ENCODE data around the gene PLEK2. TPM values are rescaled to one million over a fixed set of nuclear protein-coding genes. Genes with fewer than 3 reads are reported as not detected.

PLEK2 gene
- total RNA-seq, 2 experiments from 2014 or later: 0.85 to 0.97 TPM

DNA sequence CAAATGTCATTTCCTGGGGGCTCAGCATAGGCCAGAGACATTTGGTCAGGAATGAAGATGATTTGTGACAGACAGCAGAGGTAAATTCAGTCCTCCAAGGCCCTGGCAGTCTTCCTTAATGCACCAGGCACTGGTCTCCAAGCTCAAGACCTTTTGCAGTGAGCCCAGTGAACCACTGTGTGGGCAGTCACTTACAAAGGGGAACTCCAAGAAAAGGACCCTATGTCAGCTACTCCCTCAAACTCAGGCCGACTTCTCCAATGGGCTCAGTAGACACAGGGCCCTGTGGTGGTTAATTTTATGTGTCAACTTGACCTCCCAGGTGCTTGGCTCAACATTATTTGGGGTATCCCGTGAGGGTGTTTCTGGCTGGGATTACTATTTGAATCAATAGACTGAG, 29.3 kb upstream of the PLEK2 start:
- Mint-ChIP-seq H3K4me3 (no peak overlapping the region), H3K36me3 (no peaks in the 10 kb centered on the region), H3K4me1 (no peaks in the 10 kb centered on the region), H3K27me3 (peaks cover 37% of the 10 kb centered on the region), H3K27ac (no peak overlapping the region), H3K9me3 (no peaks in the 10 kb centered on the region)
- POLR2A ChIA-PET: no interaction called here
- DNase-seq: no peak
- ATAC-seq (ENCODE audit: low read depth): no peak

DNA sequence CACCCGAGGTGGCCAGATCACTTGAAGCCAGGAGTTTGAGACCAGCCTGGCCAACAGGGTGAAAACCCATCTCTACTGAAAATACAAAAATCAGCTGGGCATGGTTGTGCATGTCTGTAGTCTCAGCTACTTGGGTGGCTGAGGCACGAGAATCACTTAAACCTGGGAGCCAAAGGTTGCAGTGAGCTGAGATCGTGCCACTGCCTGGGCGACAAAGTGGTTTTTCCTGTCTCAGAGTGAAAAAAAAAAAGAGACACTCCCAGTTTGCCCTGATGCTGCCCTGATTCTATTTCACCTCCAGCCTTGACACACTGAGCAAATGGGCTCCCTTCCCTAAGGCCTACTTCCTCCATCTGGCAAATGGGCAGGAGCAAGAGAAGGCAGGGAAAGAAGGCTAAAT, 28.5 kb upstream of the PLEK2 start:
- POLR2A ChIA-PET: no interaction called here
- Mint-ChIP-seq H3K36me3 (no peaks in the 10 kb centered on the region), H3K27ac (no peak overlapping the region), H3K9me3 (no peaks in the 10 kb centered on the region), H3K4me1 (no peaks in the 10 kb centered on the region), H3K27me3 (peaks cover 32% of the 10 kb centered on the region), H3K4me3 (no peak overlapping the region)
- DNase-seq (no peak), ATAC-seq (ENCODE audit: low read depth) (no peak)

DNA sequence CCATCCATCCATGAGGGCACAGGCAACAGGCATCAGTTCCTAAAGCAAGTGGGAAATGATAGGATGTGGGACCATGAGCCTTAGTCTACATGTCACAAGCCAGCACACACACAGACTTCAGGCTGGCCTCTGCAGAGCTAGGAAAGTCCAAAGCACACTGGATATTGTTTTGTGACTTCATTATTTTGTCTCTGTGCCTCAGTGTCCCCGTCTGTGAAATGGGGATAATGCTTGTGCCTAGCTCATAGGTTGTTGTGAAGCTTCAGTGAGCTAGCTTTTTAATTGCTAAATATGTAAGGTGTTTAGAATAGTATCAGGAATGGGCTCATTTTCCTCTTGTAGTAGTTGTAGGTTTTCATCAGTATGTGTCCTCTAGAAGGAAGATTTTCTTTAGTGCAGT, 27.0 kb upstream of the PLEK2 start:
- ATAC-seq (ENCODE audit: low read depth): no peak
- POLR2A ChIA-PET: no interaction called here
- Mint-ChIP-seq H3K27ac (no peak overlapping the region), H3K9me3 (no peaks in the 10 kb centered on the region), H3K4me3 (no peak overlapping the region), H3K27me3 (peaks cover 33% of the 10 kb centered on the region), H3K4me1 (no peaks in the 10 kb centered on the region), H3K36me3 (no peaks in the 10 kb centered on the region)
- DNase-seq: no peak

DNA sequence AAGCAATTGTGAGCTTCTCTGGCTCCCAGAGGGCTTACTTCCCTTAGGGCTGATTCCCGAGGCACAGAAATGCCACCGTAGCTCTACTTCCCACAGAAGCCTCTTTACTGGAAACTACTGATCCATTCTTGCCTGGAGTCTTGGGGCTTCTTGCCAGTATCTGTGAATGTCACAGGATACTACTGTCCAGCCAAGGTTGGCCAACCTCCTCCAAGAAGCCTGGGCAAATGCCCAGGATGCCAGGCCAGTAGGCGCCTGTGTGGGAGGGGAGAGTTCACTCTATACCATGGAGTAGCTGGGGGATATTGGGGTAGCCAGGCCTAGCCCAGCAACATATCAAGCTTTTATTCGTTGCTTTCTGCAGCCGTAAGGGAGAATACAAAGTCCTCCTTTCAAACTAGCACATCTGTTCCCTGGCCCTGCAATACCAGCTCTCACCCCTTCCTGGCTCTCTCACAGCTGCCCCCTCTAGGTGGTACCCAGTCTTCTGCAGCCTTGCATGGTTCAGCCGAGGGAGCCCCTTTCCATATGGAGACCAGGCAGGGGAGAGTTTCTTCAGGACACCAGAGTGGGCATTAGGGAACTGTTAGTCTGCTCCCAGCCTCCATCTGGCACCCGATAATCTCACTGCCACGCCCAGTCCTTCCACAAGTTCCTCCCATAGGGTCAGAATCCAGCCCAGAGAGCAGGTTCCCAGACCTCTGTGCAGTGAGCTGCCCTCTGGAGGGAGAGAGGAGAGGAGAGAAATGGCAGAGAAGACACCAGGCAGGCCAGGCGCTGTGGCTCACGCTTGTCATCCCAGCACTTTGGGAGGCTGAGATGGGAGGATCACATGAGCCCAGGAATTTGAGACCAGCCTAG, 24.3 kb upstream of the PLEK2 start:
- Mint-ChIP-seq H3K4me3 (no peak overlapping the region), H3K27ac (no peak overlapping the region), H3K4me1 (no peaks in the 10 kb centered on the region), H3K9me3 (no peaks in the 10 kb centered on the region), H3K27me3 (peaks cover 23% of the 10 kb centered on the region), H3K36me3 (no peaks in the 10 kb centered on the region)
- POLR2A ChIA-PET: interaction anchor here (0.7 kb wide), 1 partner anchor 127 kb away, joined by 3 read pairs; no protein-coding TSS in a partner anchor
- DNase-seq: no peak
- ATAC-seq (ENCODE audit: low read depth): no peak

DNA sequence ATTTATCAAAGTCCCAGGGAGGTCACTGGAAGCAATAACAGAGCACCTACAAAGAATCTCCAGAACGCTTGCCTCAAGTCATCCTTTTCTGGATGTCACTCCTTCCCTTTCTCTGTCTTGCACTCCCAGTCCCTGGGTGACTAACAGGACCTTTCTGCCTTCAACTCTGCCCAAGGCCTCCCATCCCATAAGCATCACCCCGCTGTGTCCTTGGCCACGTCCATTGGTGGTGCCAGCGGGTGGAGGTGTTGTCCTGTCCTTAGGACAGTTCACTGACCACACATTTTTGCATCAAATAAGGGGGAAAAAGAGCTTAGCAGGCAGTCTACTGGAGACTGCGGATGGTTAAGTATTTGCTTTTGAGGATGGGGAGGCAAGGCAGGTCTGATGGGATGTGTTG, 23.6 kb upstream of the PLEK2 start:
- no peaks in the 10 kb centered on the region for H3K36me3 Mint-ChIP-seq
- H3K27me3 Mint-ChIP-seq: peaks cover 23% of the 10 kb centered on the region
- H3K4me1 Mint-ChIP-seq: no peaks in the 10 kb centered on the region
- H3K4me3 Mint-ChIP-seq: no peak overlapping the region
- ATAC-seq (ENCODE audit: low read depth) (no peak), DNase-seq (no peak)
- POLR2A ChIA-PET: no interaction called here
- no peak overlapping the region for H3K27ac Mint-ChIP-seq
- no peaks in the 10 kb centered on the region for H3K9me3 Mint-ChIP-seq

DNA sequence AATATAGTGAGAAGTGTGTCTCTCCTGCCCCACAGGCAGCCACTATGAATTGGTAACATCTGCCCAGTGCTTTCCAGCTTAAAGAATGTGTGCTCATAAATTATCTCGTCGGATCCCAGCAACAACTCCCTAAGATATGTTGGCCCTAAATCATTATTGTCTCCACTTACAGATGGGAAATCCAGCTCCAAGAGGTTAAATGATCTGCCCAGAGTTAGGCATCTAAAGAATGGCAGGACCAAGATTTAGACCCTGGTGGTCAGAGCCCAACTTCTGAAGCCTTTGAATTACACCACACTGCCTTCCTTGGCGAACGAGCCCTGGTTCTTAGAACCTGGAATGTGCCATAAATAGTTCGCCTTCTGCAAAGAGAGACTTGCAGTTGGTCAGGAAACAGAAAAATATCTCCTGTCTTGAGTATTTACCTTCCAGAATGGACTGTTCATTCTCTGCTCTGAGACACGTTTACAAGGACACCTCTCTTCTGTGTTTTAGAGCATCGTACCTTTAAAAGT, 20.1 kb upstream of the PLEK2 start:
- POLR2A ChIA-PET: no interaction called here
- H3K4me1 Mint-ChIP-seq: peaks cover 1% of the 10 kb centered on the region
- no peaks in the 10 kb centered on the region for H3K36me3 Mint-ChIP-seq
- ATAC-seq (ENCODE audit: low read depth): no peak
- no peak for DNase-seq
- peaks cover 15% of the 10 kb centered on the region for H3K27me3 Mint-ChIP-seq
- no peaks in the 10 kb centered on the region for H3K9me3 Mint-ChIP-seq
- H3K4me3 Mint-ChIP-seq: no peak overlapping the region
- no peak overlapping the region for H3K27ac Mint-ChIP-seq

DNA sequence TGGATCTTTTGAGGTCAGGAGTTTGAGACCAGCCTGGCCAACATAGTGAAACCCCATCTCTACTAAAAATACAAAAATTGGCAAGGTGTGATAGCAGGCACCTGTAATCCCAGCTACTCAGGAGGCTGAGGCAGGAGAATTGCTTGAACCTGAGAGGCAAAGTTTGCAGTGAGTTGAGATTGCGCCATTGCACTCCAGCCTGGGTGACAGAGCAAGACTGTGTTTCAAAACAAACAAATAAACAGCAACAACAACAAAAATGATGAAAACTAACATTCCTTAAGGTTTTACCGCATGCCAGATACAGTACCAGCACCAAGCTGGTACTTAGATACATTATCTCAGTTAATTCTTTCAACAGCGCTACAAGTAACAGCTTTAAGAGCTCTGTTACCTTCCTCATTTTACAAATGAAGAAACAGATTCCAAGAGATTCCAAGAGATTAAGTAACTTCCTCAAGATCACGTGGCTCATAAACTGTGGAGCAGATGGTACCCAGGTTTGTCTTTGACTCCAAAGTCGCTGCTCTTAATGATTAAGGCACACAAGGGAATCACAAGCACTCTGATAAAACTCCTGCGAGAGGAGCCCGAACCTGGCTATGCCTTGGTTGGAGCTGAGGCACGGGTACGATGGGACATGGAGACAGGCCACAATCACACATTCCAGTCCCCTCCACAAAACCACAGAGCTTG, 17.7 kb upstream of the PLEK2 start:
- peaks cover 28% of the 10 kb centered on the region for H3K27me3 Mint-ChIP-seq

DNA sequence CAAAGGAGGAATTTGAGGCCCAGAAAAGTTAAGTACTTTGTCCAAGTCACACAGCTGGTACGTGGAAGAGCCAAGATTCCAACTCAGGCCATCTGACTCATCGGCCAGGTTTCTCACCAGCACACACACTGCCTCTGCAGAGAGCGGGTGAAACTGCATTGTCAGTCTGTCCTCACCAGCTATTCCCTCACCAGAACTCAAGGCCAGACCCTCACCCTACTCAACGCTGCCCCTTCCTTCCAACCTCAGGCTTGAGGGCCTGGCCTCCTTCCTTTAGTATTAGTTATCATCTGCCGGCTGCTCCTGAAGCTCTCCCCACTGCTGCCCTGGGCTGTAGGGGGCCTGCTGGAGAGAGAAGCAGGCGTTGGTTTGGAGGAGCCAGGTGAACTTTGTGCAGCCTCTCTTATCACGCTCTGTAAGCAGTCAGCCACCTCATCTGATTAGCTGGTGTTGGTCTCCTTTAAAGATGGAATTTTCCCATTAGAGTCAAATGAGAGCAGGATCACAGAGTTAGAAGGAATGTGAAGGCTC, 16.6 kb upstream of the PLEK2 start:
- peaks cover 7% of the 10 kb centered on the region for H3K4me1 Mint-ChIP-seq
- no peaks in the 10 kb centered on the region for H3K9me3 Mint-ChIP-seq
- H3K27ac Mint-ChIP-seq: no peak overlapping the region
- ATAC-seq (ENCODE audit: low read depth): no peak
- DNase-seq: no peak
- H3K27me3 Mint-ChIP-seq: peaks cover 29% of the 10 kb centered on the region
- H3K4me3 Mint-ChIP-seq: no peak overlapping the region
- no peaks in the 10 kb centered on the region for H3K36me3 Mint-ChIP-seq
- POLR2A ChIA-PET: interaction anchor here (0.7 to 1.6 kb wide), 2 partner anchors 87 to 171 kb away, joined by 3 to 5 read pairs; partner anchors contain the start of gene PIGH

More for the DNA sequence above, 17.7 kb upstream of the PLEK2 start:
- ATAC-seq (ENCODE audit: low read depth): no peak
- Mint-ChIP-seq H3K4me1 (peaks cover 5% of the 10 kb centered on the region), H3K4me3 (no peak overlapping the region), H3K36me3 (no peaks in the 10 kb centered on the region), H3K27ac (no peak overlapping the region), H3K9me3 (no peaks in the 10 kb centered on the region)
- no peak for DNase-seq
- POLR2A ChIA-PET: no interaction called here

DNA sequence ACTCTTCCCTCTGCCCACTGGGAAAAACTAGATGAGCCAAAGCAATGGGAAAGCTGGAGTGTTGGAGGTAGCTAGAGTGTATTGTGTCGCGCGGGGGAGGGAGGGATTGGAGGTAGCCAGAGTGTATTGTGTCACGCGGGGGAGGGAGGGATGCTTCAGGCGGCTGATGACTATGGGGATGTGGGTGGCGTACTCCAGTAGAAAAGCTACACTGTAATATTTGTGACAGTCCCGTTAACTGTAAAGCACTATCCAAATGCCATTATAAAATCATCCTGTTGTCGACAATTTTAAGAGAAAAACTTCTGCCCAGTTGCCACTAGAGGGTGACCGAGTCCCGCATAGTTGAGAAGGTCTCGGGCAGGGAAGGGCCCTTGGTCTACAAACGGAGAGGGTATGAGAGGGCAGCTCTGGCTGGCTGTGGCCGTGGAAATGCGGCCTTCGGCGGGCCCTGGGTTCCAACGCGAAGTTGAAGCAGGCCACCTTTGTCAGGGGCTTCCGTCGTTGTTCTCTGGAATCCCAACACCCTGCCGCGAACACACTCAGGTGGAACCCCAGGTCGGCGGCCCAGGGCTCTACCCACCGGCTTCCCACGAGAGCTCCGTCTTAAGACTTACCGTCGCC, 15.1 kb upstream of the PLEK2 start:
- POLR2A ChIA-PET: interaction anchor here (0.6 to 1.6 kb wide), 4 partner anchors 19 to 173 kb away, joined by 3 to 7 read pairs (median 4); partner anchors contain the start of genes PIGH and TMEM229B
- Mint-ChIP-seq H3K27ac (no peak overlapping the region), H3K9me3 (no peaks in the 10 kb centered on the region), H3K36me3 (no peaks in the 10 kb centered on the region), H3K4me3 (no peak overlapping the region), H3K27me3 (peaks cover 29% of the 10 kb centered on the region), H3K4me1 (peaks cover 11% of the 10 kb centered on the region)
- DNase-seq: peak; percentile 75
- peak; percentile 82 for ATAC-seq (ENCODE audit: low read depth)

DNA sequence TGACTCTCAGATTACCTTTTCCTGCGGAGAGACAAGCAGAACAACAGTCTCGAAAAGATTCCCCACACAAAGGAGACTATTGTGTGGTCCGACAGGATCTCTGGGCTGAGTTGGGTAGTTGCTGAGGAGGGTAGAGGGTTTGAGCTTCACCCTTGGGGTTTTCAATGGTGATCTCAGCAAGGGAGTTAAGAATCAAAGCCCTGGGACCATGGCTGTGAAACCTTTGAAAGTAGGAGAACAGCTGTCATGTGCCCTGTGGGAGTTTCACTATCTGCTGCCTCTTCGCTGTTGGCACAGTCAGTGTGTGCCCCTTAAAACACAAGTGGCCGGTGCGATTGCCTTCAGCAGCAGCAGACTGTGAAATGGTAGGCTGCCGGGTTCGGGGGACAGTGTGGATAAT, 14.2 kb upstream of the PLEK2 start:
- no peak for ATAC-seq (ENCODE audit: low read depth)
- H3K4me3 Mint-ChIP-seq: no peak overlapping the region
- POLR2A ChIA-PET: interaction anchor here (0.6 to 0.9 kb wide), 3 partner anchors 19 to 62 kb away, joined by 3 to 7 read pairs (median 3); partner anchors contain the start of gene TMEM229B

DNA sequence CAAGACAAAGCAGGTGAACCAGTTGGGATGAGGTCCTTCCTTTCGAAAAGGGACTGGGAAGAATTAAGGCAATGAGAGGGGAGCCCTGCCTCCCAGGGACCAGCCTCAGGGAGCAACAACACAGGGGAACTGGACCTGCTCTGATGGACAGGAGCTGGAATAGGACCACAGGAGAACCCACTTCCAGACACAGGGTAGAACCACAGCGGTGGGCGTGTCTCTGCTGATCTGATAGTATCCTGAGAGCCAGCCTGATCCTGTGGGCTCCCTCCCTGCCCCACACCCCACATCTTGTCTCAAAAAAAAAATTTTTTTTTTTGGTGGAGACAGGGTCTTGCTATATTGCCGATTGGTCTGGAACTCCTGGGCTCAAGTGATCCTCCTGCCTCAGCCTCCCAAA, 13.6 kb upstream of the PLEK2 start:
- DNase-seq (no peak), ATAC-seq (ENCODE audit: low read depth) (no peak)
- H3K4me3 Mint-ChIP-seq: no peak overlapping the region
- H3K27ac Mint-ChIP-seq: no peak overlapping the region
- peaks cover 11% of the 10 kb centered on the region for H3K4me1 Mint-ChIP-seq
- H3K27me3 Mint-ChIP-seq: peaks cover 33% of the 10 kb centered on the region
- no peaks in the 10 kb centered on the region for H3K36me3 Mint-ChIP-seq
- POLR2A ChIA-PET: interaction anchor here (0.6 kb wide), 1 partner anchor 43 kb away, joined by 3 read pairs; no protein-coding TSS in a partner anchor
- no peaks in the 10 kb centered on the region for H3K9me3 Mint-ChIP-seq

More for the DNA sequence above, 14.2 kb upstream of the PLEK2 start:
- no peaks in the 10 kb centered on the region for H3K9me3 Mint-ChIP-seq
- H3K4me1 Mint-ChIP-seq: peaks cover 11% of the 10 kb centered on the region
- no peak for DNase-seq
- H3K36me3 Mint-ChIP-seq: no peaks in the 10 kb centered on the region
- peaks cover 29% of the 10 kb centered on the region for H3K27me3 Mint-ChIP-seq
- no peak overlapping the region for H3K27ac Mint-ChIP-seq

DNA sequence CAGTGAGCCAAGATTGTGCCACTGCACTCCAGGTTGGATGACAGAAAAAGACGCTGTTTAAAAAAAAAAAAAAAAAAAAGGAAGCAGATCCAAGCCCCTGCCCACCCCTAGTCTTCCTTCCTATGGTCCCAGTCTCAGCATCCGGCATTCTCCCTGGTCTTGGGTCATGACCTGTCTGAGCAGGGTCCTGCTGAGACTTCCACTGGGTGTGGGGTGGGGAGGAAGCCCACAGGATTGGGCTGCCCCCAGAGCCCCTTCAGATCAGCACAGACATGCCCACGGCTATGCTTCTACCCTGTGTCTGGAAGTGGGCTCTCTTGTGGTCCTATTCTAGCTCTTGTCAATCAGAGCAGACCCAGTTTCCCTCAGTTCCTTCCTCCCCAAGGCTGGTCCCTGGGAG, 12.6 kb upstream of the PLEK2 start:
- Mint-ChIP-seq H3K9me3 (no peaks in the 10 kb centered on the region), H3K36me3 (no peaks in the 10 kb centered on the region), H3K27me3 (peaks cover 34% of the 10 kb centered on the region), H3K27ac (no peak overlapping the region), H3K4me1 (peaks cover 11% of the 10 kb centered on the region), H3K4me3 (no peak overlapping the region)
- ATAC-seq (ENCODE audit: low read depth) (no peak), DNase-seq (no peak)
- POLR2A ChIA-PET: no interaction called here

DNA sequence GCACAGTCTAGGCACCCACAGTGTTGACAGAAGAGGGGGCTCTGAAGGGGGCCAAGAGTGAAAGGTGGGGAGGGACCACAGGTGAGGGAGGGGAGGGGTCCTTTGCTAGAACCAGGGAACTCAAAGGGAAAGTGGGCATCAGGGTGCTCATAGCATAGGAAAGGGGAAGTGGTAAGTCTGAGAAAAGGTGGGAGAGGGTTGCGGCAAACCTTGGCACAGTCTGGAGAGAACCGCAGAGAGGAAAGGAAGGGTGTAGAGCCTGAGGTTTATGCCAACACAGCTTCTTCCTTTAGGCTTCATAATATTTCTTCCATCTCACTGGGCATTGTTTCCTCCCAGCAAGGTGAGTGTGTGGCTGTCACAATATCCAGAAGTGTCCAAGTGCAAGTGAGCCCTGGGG, 11.5 kb upstream of the PLEK2 start:
- no peak overlapping the region for H3K4me3 Mint-ChIP-seq
- no peaks in the 10 kb centered on the region for H3K36me3 Mint-ChIP-seq
- POLR2A ChIA-PET: no interaction called here
- DNase-seq (no peak), ATAC-seq (ENCODE audit: low read depth) (no peak)
- no peak overlapping the region for H3K27ac Mint-ChIP-seq
- peaks cover 11% of the 10 kb centered on the region for H3K4me1 Mint-ChIP-seq
- H3K27me3 Mint-ChIP-seq: peaks cover 34% of the 10 kb centered on the region
- no peaks in the 10 kb centered on the region for H3K9me3 Mint-ChIP-seq
